SK-N-SH treated with all-trans-retinoic acid at 6 μM for 48 hours (cell line): ENCODE results near the gene MTFP1.

Experiments used
- ARNTL ChIP-seq: fragments of 450-650 bp; formaldehyde crosslinking; IDR thresholded peaks from 2 replicates; pipeline ENCODE4 v1.5.0; 2020; ENCODE audit warnings: low read depth, mild to moderate bottlenecking, moderate library complexity, borderline replicate concordance
- ESRRG ChIP-seq: fragments of 250-450 bp; sonication (Bioruptor Pico); IDR thresholded peaks from 2 replicates; pipeline ENCODE4 v1.6.1; 2021; ENCODE audit warnings: mild to moderate bottlenecking
- PATZ1 ChIP-seq: fragments of 250-450 bp; sonication (Bioruptor Pico); IDR thresholded peaks from 2 replicates; pipeline ENCODE4 v1.8.0; 2020; ENCODE audit warnings: mild to moderate bottlenecking, moderate library complexity, borderline replicate concordance
- TOX ChIP-seq: fragments of 250-450 bp; sonication (Bioruptor Pico); IDR thresholded peaks from 2 replicates; pipeline ENCODE4 v1.8.0; 2021; ENCODE audit warnings: mild to moderate bottlenecking, moderate library complexity, borderline replicate concordance
- ZNF8 ChIP-seq: fragments of 450-650 bp; formaldehyde crosslinking; IDR thresholded peaks from 2 replicates; pipeline ENCODE4 v1.5.0; 2020; ENCODE audit warnings: mild to moderate bottlenecking, moderate library complexity

GRCh38 chr22:30469165-30469564, 43.6 kb downstream of the MTFP1 start:
- TF ChIP-seq ARNTL: no peak
- TF ChIP-seq PATZ1 (CRISPR knock-in tag): no peak
- no peak for TF ChIP-seq ESRRG (CRISPR knock-in tag)
- no peak for TF ChIP-seq ZNF8 (CRISPR knock-in tag)
- TF ChIP-seq TOX (CRISPR knock-in tag): no peak
